CD4-positive, alpha-beta T cell treated with Interleukin-15 for 4 hours (primary cell): ENCODE results near the gene TRIM41.
"Not testable (repeated sequence)": the region's sequence is repeated elsewhere in the genome, so short reads cannot be mapped to it uniquely, and the experiment has no call there.

Source experiments
- DNase-seq: peaks from one replicate; pipeline ENCODE4 v3.0.0-alpha.2; 2020; ENCODE audit warnings: low spot score

Gene TRIM41

DNA sequence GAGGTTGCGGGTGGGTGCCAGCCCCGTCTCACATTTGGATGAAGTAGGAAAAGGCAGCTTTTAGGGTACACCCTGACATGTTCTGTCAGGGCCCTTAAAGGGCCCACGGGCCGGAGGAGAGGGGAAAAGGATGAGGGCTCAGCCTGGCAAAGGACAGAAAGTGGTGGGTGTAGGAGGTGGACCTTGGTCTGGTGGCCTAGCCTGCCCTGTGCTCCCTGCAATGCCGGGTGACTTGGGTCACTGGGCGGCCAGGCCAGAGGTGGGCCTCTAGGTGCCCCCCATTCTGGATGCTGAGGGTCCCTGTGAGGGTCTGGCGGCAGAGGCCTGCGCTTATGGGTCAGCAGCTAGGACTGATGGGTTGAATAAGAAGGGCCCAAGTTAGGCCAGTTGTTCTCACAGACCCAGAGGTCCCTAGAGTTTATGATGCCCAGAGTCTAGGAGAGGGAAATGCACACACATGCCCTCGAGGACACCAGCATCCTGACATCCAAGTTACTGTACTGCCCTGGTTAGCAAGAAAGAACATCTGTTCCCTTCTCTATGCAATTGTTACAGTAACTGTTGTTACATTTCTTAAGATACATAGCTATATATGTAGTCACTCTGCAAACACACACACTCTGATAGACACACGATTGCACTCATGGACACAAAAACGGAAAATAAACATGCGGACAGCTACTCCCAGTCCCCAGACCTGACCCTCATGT lies 30.6 kb upstream of the TRIM41 start:
- DNase-seq, result no peak

DNA sequence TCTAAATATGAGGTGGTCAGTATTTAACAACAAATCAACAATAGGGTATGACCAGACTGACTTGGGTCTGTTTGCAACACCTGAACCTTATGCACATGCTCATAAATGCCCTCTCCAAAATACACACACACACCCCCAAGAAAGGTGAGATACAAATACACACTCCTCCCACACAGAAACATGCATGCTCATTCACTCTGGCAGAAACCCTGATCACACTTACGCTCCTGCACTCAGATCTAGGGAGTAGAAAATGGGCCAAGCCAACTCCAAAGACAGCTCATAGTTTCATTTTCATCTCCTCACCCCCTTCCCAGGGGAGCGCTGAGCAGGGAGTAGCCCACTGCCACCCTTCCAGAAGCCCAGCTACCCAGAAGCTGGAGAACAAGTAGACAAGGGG lies 29.4 kb upstream of the TRIM41 start:
- no peak for DNase-seq

DNA sequence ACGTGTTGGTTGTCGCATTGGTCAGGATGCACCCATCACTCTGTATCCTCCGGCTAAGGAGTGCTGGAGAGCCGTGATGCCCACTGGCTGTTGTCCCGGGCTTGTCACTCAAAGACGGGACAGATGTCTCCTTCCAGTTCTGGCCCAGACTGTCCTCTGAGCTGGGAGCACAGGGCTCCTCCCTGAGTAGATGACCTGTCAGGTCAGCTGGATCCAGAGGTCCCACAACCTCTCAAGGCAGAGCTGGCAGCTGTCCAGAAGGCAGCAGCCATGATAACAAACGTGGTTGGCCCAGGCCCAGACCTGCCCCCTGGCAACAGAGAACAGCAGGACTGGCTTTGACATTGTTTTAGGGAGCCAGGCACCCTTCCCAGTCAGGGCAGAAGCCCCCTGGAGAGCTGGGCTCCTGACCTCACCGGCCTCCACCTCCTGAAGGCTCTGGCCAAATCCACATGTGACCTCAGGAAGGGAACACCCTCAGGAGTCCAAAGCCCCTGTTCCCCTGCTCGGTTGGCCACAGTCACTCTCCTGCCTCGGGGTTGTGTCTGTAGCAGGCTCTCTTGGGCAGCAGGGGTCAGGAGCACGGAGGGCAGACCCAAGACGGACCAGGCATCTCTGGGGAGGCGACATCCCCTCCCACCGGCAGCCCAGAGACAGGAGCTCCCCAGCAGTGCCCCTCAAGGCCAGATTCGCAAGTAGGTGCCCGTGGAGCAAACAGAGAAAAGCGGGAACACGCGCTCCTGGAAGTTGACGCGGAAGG lies 28.4 kb upstream of the TRIM41 start:
- DNase-seq, result no peak

DNA sequence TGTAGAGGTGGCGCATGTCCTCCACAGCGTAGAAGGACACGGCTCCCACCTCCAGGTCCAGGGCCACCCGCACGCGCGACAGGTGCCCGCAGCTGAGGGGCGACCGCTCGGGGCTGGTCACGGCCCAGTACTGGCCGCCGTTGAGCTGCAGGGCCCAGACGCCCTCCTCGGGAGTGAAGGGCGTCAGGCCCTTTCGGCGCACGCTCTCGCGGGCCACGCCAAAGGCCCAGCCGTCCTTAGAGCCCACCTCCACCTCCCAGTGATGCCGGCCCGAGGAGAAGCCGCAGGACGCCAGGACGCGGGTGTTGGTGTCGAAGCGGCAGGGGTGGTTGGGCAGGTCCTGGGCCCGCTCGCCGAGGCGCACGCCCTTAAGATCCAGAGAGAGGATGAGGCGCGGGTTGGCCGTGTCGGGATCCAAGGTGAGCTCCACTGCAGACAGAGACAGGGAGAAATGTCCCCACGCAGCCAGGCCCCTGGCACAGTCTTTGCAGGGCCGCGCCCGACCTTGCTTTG lies 27.8 kb upstream of the TRIM41 start:
- DNase-seq, result no peak

DNA sequence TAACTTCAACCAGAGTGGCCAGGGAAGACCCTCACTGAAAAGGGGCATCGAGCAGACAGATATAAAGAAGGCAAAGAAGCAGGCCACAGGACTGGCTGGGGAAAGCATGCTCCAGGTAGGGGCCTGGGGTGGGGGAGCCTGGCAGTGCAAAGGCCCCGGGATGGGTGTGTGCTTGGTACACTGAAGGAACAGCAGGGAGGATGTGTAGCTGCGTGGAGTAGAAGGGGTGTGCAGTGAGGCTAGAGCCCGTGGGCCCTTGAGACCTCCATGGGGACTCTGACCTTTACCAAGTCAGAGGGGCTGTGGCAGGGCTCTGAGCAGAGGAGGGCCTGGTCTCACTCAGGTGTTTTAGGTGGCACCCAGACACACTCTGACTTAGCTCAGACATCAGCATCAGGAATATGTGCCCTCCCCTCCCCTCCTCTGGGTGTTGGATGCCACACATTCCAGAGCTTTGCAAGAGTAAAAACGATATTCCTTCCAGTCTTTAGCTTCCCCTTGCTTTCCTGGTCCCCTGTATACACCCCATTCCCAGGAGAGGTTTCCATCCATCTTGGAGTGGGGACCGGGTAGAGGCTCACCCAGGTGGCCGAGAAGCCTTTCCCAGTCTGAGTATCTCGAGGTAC lies 25.6 kb upstream of the TRIM41 start:
- DNase-seq, result no peak

DNA sequence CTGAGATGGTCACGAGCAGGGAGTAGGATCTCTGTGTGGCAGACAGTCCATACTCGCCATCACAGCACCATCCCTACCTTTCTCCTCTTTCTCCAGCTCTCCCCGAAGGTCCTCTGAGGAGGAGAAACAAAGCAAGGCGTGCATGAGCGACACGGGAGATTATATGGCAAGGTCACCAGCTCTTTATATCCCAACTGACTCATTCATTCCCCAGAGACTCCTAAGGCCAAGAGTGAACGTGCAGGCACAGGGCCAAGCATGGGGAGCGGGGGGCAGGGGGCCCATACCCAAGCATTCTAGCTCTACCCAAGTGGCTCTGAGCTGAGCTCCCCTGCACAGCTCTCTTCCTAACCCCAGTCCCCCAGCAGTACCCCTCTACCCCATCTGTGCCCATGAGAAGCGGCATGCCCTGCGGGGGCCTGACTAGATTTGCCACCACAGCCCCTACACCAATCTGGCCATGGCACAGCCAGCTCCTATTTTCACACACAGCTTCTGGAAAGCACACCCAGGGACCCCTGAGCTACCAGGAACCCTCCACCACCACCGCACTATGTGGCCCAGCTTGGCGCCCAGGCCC lies 24.9 kb upstream of the TRIM41 start:
- DNase-seq, result no peak

DNA sequence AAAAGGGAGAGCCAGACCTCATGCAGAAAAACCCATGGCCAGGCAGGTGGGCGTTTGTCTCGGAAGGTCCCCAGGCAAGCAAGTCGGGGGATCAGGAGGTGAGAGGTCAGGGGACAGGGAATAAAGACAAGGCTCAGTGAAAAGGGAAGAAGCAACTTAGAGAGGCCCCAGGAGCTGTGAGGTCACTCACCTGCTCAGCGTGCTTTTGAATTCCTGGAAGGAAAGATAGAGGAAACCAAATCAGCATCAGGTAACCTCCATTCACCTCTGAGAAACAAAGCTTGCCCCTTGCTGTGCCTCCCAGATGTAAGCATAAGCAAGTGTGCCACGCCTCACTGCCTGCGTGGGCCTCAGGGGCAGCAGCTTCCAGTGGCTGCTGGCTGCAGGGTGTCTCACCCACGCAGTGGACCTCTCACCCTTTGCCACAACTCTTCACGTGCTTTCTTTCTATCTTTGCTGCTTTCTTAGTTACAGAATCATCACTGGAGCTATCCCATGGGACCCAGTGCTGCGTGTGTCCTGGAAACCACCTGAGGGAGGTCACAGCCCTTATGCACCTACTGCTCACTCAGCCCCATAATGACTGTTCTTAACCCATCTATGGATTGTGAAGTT lies 24.1 kb upstream of the TRIM41 start:
- DNase-seq, result no peak

DNA sequence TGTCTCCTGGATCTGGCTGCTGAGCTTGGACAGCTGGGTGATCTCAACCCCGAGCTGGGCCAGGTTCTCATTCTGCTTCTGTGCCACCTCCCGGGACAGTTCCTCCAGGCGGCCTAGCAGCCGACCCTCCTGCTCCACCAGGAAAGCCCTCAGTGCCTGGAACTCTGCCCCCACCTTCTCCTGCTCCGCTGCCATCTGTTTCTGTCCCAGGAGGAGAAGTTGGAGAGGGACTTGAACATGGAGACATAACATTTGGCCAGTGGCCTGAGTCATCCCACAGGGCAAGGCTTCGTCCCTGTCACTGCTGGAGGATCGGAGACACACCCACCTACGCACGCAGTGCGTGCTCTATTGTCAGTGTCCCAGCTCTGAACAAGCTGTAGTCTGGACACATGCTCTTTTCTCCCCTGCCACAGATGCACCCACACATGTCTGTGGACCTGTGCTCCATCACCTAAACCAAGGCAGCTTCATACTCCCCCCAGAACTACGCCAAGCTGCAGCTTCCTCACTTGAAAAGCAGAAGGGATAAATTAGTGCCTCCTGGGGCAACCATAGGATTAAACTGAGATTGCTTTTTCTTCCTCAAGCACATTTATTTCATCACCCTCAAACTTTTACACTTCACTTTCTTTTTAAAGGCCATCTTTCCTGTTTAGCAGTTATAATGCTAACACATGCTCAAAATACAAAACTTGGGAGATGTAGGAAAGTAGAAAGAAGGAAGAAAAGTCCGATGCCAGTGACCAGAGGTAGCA lies 23.0 kb upstream of the TRIM41 start:
- no peak for DNase-seq

DNA sequence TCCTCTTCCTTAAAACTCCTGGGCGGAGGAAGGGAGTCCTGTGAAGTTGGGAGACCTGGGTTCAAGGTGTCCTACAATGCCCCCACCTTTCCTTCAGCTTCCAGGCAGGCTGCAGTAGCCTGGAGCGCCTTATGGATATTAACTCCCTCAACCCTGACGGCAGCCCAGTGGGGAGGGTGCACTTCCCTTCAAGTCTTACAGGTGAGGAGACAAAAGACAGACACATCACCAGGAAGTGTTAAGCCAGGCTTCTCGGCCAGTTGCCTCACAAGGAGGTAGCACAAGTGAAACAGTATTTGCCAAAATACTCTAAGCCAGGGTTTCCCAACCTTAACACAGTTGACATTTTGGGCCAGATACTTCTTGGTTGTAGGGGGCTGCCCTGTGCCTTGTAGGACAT lies 22.3 kb upstream of the TRIM41 start:
- no peak for DNase-seq

DNA sequence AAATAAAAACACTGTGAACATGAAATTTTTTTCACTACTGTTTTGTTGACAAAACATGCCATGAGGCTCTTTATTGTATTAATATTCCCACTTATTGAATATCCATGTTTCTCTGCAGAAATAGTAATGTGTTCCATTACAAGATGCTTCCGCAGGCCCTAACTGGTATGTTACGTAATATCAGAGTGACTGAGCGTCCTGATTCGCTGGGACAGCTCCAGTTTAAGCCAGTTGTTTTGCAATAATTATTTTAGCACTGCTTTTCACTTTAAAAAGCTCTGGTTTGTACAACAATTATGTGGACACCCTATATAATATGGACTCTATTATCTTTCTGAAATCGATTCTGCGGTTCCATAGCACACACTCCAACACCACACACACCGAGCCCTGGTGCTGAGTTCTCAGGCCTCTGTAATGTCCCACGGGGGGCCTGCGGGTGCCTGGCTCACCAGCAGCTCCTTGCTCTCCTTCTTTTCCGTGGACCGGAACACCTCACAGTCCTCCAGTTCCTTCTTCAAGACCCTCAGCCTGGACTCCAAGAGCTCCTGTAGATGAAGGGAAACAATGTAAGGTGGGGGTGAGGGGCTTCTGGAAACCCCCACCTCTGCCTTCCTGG lies 19.9 kb upstream of the TRIM41 start:
- DNase-seq, result no peak

DNA sequence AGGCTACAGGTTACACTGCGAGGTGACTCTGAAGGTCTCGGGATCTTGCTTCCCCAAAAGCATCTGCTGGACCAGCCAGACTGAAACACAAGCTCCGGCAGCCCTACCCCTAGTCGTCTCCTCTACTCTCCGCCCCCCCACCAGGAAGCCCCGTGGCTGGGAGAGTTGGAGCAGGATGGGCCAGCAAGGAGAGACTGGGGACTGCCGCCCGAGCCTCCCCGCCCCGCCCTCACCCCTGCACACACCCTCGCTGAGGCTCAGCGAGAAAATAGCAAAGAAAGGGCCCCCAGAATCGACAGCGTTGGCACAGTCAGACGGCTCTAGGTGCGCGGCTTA lies 19.3 kb upstream of the TRIM41 start:
- DNase-seq, result no peak

DNA sequence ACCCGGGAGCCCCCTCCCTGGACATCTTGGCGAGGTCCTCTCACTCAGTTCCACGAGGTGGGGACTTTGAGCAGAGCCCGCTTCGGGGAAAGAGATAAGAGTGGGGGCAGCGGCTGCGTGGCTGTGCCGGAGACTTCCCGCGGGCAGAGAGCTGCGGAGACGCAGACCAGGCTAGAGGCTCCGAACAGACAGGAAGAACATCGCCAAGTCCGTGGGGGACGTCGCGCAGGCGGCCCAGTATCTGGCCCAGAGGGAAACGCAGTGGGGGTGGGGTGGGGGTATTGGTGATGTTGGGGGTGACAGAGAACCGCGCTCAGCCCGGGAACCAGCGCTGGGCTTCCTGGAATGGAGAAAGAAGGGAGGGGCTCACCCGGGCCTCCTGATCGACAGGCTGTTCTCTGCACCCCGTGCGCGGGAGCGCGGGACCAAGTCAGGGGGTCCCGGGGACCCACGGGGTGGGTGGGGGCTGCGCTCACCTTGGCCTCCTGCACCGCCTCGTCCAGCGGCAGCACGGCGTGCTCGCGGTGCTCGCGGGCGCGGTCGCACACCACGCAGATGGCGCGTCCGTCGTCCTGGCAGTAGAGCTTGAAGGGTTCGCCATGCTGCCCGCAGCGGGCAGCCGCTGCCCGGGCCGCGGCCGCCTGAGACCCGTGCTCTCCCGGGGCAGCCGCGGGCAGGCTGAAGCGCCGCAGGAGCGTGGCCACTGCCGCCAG lies 18.8 kb upstream of the TRIM41 start:
- DNase-seq, result no peak

DNA sequence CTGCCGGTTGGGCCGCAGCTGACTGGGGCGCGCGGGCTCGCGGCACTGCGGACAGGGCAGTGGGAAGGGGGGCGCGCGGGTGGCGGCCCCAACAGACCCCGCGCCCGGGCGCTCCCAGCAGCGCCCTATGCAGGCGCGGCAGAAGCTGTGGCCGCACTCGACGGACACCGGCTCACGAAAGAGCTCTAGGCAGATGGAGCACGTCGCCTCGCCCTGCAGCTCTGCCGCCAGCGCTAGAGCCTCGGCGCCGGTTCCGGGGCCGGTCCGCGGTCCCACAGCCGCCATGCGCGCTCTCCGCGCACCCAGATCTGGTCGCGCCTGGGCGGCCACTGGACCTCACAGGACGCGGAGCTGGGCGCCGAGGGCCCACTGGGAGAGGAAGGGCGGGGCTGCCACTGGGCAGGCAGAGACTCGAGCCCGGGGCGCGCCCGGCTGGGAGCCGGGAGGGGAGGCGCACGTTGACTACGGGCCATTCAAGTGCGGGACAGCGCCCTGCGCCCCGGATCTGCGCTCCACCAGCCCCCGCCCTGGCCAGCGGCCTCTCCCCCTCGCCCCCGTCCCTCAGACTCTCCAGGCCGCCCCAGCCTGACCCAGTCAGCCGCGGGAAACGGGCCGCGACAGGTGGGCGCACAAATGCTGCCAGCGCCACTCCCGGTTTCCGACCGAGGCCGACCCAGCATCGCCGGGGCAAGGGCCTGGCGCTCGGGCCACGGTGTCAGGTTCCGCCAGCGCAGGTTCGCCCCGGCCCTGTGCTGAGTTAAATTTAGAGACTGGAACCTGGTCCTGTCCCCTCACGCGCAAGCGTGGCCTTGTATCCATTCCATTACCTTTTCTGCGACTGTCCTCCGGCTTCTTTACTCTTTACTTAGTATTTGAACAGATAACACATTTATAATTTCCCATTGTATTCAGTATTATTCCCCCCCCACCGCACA lies 18.0 kb upstream of the TRIM41 start, which contains the start of gene TRIM7:
TSS of gene TRIM7 (minus strand) at position 371 of the 935 bp plus-strand sequence. CDS start at position 285, 86 bp downstream.
- no peak for DNase-seq

DNA sequence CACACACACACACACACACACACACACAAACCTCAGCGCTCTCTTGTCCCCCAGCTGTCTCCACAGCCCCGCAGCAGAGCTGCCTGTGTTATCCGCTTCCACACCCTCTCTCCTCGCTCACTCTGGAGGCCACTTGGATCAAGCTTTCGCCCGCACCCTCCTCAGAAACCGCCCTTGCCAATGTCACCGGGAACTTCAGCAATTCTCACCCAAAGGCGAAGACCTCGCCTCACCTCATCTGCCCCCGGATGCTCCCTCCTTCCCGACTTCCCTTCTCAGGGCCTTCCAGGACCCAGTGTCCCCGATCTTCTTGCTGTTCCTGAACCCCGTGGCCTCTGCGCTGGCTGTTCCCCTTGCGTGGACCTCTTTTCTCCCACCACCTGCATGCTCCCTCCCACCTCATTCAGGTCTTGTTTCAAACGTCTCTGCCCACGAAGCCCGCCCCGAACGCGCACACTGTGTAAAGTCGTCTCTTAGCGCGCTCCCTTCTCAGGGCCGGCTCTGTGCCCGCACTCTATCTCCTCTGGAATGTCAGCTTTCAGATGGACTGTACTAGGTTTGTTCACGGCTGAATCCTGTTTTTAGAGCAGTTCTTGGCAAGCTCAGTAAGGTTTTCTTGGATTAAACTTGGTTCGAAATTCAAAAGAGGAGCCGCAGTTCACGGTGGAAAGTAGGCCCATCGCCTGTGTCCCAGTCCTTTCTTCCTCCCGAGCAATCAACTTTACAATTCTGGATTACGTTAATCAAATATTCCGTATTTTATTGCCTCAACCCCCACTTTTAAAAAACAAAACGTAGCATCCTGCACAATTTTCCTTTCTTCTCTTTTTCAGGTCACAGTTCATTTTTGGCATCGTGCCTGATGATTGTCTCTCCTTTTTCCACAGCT lies 17.1 kb upstream of the TRIM41 start:
- no peak for DNase-seq

DNA sequence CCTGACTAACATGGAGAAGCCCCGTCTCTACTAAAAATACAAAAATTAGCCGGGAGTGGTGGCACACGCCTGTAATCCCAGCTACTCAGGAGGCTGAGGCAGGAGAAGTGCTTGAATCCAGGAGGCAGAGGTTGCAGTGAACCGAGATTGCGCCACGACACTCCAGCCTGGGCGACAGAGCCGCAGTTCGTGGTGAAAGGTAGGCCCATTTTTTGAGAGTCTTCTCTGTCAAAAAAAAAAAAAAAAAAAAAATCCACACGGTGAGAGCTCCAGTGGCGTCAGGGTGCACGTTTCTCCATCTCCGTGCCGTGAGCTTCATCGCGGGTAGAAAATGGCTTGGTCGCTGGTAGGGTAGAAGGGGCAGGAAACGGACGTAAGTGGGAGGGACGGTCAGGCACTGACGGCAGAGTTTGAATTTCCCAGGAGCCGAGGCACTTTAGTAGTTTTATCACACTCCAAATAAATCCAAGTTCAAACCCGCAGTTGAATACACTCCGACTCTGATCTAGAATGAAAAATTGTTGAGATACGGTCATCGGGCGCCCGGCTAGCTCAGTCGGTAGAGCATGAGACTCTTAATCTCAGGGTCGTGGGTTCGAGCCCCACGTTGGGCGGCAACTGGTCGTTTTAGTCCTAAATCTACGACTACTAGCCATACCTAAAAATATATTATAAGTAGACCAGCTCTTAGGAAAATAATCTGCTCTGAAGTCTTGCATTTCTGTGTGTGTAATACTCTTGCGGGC lies 15.7 kb upstream of the TRIM41 start:
- DNase-seq, result peak; percentile 76

DNA sequence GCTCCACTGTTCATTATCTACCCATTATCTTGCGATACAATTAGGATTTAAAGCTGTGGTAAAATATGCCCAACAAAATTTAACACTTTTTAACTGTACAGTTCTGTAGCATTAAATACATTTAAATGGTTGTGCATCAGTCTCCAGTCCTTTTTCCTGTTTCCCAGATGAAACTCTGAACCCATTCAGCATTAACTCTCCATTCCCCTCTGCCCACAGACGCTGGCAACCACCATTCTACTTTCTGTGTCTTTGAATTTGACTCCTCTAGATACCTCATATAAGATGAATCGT lies 15.2 kb upstream of the TRIM41 start:
- no peak for DNase-seq

DNA sequence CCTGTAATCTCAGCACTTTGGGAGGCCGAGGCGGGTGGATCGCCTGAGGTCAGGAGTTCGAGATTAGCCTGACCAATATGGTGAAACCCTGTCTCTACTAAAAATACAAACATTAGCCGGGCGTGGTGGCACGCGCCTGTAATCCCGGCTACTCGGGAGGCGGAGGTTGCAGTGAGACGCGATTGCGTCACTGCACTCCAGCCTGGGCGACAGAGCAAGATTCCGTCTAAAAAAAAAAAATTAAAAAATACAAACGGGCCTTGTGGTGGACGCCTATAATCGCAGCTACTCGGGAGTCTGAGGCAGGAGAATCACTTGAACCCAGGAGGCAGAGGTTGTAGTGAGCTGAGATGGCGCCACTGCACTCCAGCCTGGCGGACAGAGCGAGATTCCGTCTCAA lies 14.1 kb upstream of the TRIM41 start:
- not testable (repeated sequence) for DNase-seq

DNA sequence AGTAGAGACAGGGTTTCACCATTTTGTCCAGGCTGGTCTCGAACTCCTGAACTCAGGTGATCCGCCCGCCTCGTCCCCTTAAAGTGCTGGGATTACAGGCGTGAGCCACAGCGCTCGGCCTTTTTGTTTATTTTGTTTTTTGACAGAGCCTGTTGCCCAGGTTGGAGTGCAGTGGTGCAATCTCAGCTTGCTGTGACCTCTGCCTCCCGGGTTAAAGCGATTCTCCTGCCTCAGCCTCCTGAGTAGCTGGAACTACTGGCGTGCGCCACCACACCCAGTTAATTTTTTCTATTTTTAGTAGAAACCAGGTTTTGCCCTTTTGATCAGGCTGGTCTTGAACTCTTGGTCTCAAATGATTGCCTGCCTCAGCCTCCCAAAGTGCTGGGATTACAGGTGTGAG lies 12.9 kb upstream of the TRIM41 start:
- DNase-seq, result not testable (repeated sequence)
